CD4-positive, alpha-beta T cell treated with Interleukin-12 subunit alpha and Interleukin-12 subunit beta, for 1 hour (primary cell): ENCODE data around the gene ARID1A.
"Not testable (repeated sequence)": the region's sequence is repeated elsewhere in the genome, so short reads cannot be mapped to it uniquely, and the experiment has no call there.

Source experiments
- DNase-seq: peaks from one replicate; pipeline ENCODE4 v3.0.0-alpha.2; 2020

ARID1A gene

GRCh38 chr1:26789612-26789865 is 93.7 kb downstream of the ARID1A start:
- no peak for DNase-seq

- no peak for DNase-seq
These were observed 94.1 kb downstream of the ARID1A start for GRCh38 chr1:26789931-26790330.

- peak; percentile 19 for DNase-seq
These were observed 94.7 kb downstream of the ARID1A start for GRCh38 chr1:26790551-26790953.

- DNase-seq, result no peak
These were observed 95.3 kb downstream of the ARID1A start for GRCh38 chr1:26791148-26791547.

DNA sequence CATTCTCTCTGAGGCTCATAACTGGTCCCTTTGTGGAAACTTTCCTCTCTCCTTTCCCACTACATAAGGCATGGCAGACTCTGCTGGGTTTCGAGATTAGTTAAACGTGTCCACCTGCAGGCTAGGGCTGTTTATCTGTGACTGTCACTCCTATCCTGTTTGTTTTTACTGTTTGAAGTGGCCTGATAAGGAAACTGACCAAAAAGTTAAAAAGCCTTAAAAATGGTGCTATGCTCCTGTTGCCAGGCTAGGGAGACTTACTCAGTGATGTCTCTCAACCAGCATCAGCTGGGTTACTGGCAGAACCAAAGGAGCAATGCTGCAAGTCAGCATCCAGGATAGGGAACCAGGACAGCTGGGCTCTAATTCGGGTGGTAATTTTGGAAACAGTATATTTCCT is 95.8 kb downstream of the ARID1A start:
- no peak for DNase-seq

DNA sequence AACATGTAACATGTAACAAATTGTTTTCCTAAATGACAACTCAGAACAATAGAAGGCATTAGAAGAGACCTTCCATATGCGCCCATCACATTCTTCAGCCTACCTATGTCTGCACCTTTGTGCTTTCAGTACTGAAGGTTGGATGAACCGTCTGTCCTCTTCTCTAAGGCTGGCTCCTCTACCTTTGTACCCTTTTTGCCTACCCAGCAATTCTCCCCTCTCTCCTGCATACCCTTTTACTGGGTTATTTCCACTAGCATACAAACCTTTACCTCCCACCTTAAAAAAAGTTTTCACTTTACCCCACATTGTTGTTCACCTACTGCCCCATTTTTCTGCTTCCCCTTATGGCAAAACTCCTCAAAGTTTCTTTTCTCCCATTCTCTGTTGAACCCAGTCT is 97.1 kb downstream of the ARID1A start:
- DNase-seq, result no peak

- DNase-seq, result no peak
These were observed 98.6 kb downstream of the ARID1A start for GRCh38 chr1:26794391-26794790.

GRCh38 chr1:26797627-26798026 is 101.8 kb downstream of the ARID1A start:
- no peak for DNase-seq

DNA sequence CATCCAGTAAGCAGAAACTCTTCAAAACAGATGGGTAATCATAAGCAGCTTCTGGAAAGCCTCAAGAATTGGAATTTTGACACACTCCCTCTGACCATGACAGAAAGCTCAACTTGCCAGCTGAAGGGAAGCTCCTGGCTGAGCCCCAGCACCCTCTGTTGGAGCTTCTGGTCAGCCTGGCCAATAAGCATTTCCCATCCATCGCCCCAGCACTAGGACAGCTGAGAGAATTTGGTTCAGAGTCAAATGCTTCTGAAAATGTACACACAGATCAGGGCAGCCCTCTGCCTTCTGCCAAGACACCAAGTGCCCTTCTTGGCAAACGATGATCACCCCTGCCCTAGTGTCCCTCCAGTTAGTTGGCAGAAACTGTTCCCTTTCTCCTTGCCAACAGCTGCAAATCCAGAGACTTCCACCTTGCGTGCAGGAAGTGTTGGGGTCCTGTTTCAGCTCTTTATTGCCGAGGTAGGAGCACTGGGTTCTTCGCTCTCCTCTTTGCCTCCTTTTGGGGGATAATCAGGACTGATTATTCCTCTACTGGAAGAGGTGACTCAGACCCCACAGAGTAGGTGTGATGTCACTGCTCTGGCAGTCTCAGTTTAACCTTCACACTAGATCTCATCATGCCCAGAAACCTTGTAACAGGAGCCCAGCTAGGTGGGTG is 103.8 kb downstream of the ARID1A start:
- DNase-seq, result no peak

DNA sequence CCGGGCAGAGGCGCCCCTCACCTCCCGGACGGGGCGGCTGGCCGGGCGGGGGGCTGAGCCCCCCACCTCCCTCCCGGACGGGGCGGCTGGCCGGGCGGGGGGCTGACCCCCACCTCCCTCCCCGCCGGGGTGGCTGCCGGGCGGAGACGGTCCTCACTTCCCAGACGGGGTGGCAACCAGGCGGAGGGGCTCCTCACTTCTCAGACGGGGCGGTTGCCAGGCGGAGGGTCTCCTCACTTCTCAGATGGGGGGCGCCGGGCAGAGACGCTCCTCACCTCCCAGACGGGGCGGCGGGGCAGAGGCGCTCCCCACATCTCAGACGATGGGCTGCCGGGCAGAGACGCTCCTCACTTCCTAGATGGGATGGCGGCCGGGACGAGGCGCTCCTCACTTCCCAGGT is 108.1 kb downstream of the ARID1A start:
- not testable (repeated sequence) for DNase-seq

- peak; percentile 87 for DNase-seq
These were observed 114.3 kb downstream of the ARID1A start for GRCh38 chr1:26810105-26810504.

GRCh38 chr1:26811057-26811456 is 115.2 kb downstream of the ARID1A start:
- DNase-seq, result peak; percentile 45

DNA sequence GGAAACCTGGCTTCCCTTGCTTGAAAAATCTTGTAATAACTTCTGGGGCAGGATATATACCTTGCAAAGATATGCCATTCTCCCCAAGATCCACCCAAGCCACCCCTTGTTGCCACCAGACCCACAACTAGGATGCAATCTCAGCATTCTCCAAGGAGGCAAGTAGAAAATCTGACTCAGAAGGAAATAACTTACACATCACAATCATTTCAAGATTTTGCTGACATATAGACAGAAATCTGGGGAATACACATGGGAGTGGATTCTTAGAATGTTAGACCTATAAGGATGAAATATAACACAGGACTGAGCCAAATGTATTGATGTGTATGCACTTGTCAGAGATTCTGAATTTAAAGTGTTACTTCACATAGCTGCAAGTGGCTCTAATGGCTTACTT is 115.9 kb downstream of the ARID1A start:
- DNase-seq, result no peak

GRCh38 chr1:26814377-26814776 is 118.6 kb downstream of the ARID1A start:
- no peak for DNase-seq

GRCh38 chr1:26814893-26815292 is 119.1 kb downstream of the ARID1A start:
- DNase-seq, result no peak

GRCh38 chr1:26820784-26821269 is 125.0 kb downstream of the ARID1A start:
- DNase-seq, result peak; percentile 69

- no peak for DNase-seq
These were observed 127.1 kb downstream of the ARID1A start for GRCh38 chr1:26822737-26823395.

GRCh38 chr1:26824731-26825130 is 128.9 kb downstream of the ARID1A start:
- DNase-seq, result no peak

DNA sequence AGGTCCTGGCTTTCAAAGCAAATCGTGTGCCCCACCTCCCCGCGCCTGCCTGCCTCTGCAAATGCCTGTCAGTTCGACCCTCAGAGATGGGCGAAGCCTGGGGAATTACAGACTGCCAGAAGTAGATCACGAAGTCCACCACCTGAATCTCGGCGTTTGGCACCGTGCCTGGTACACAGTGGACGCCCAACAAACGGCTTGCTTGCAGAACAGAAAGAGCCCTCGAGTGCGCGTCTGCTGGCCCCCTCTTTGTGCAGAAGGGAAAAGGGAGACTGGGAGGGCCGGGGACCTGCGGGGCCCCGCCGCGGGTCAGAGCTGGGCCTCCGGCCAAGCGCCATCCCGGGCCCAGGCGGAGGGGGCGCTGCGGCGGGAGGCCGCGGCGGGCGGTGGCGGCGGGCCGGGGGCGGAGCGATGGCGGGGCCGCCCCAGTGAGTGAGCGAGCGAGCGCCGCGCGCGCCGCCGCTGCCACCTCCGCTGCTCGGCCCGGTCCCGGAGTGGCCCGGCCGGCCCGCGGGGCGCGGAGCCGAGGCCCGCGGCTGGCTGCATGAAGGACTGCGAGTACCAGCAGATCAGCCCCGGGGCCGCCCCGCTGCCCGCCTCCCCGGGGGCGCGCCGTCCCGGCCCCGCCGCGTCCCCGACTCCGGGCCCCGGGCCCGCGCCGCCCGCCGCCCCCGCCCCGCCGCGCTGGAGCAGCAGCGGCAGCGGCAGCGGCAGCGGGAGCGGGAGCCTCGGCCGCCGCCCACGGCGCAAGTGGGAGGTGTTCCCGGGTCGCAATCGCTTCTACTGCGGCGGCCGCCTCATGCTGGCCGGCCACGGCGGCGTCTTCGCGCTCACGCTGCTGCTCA is 130.7 kb downstream of the ARID1A start, which contains the start of gene ZDHHC18:
TSS of gene ZDHHC18 (plus strand) at position 428 of the 845 bp plus-strand sequence. CDS start at position 545, 117 bp downstream.
- peak; percentile 79 for DNase-seq

- no peak for DNase-seq
These were observed 131.3 kb downstream of the ARID1A start for GRCh38 chr1:26827106-26827604.

- no peak for DNase-seq
These were observed 131.8 kb downstream of the ARID1A start for GRCh38 chr1:26827663-26828062.

DNA sequence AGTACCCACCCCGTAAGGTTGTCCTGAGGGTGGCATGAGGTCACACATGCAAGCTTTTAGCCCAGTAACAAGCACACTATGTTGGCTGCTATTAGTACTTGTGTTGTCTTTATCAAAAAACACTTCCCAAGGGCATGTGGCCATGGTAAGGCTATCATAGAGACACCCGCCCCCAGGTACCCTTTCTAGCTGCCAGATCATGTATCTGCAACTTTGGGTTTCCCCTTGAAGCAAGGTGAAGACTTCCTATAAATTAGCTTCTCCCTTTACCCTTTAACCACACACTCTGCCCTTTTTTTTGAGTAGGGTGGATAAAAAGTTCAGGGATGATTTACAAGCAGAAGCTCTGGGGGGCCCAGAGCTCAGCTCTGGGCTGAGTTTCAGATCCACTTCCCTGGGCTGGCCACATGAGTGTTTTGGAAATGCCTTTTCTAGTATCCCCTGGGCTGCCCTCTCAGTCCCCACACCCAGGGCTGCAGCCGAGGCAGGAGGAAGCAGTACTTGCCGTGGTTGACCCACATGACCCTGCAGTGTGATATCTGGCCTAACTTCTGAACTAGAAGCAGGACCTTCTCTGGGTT is 132.7 kb downstream of the ARID1A start:
- DNase-seq, result peak; percentile 54
